Stimulated activated CD4-positive, alpha-beta T cell treated with anti-CD3 and anti-CD28 coated beads, TNF-alpha, amount 100 ng/mL, for 24 hours (primary cell): ENCODE measurements around the gene VMO1.

Experiments
- DNase-seq, 3 experiments: peaks; one replicate each; pipeline ENCODE4 v3.0.0-alpha.2; 2020; ENCODE audit warnings: low read depth in 3 of 3

VMO1 gene

GRCh38 chr17:4764595-4764994 is 21.6 kb downstream of the VMO1 start:
- DNase-seq, result no peak

DNA sequence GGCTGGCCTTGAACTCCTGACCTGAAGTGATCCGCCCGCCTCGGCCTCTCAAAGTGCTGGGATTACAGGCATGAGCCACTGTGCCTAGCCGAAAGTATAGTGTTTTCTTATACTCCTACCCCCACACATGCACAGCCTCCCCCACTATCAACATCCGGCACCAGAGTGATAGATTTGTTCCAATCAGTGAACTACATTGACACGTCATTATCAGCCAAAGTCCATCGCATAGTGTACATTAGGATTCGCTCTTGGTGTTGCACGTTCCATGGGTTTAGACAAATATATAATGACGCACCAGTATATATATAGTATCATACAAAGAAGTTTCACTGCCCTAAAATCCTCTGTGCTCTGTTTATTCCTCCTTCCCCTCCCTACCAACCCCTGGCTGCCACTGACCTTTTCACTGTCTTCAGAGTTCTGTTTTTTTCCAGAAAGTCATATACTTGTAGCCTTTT is 26.4 kb downstream of the VMO1 start:
- DNase-seq, result no peak

DNA sequence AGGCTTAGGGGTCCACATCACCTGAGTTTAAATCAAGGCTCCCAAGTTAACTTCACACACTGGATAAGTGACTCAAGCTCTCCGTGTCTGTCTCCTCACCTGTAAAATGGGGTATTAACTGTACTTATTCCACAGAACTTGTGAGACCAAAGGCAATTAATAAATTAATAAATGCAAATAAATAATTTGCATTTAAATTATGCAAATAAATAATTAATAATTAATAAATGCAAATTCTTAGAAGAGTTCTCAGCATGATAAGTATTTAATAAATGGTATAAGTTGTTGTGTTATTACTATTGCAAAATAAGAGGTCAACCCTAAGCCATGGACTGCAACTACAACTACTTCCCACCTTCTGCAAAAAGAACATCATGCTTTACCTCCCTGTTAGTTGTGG is 32.8 kb downstream of the VMO1 start:
- DNase-seq, result no peak

GRCh38 chr17:4751932-4752331 is 34.2 kb downstream of the VMO1 start:
- DNase-seq, result no peak

- no peak for DNase-seq
Observed at GRCh38 chr17:4750606-4751005, 35.6 kb downstream of the VMO1 start.

GRCh38 chr17:4748686-4749085 is 37.5 kb downstream of the VMO1 start:
- no peak for DNase-seq

- DNase-seq, result no peak
Observed at GRCh38 chr17:4747847-4748246, 38.3 kb downstream of the VMO1 start.

- DNase-seq, result no peak
Observed at GRCh38 chr17:4744999-4745969, 40.9 kb downstream of the VMO1 start.

- DNase-seq, result no peak
Observed at GRCh38 chr17:4743898-4744297, 42.3 kb downstream of the VMO1 start.

DNA sequence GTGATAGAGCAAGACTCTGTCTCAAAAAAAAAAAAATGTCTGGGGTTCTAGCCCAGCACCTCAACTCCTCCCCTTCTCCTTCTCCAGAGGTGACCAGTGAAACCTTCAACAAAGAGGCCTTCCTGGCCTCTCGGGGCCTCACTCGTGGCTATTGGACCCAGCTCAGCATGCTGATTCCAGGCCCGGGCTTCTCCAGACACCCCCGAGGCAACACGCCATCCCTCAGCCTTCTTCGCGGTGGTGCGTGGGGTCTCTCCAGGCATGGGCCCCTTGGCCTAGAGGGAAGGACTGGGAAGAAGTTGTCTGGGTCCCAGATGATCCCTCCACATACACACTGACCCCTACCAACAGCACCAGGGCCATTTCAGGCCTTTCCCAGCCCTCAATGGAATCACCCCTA is 42.9 kb downstream of the VMO1 start:
- no peak for DNase-seq

- no peak for DNase-seq
Observed at GRCh38 chr17:4742629-4743028, 43.5 kb downstream of the VMO1 start.

DNA sequence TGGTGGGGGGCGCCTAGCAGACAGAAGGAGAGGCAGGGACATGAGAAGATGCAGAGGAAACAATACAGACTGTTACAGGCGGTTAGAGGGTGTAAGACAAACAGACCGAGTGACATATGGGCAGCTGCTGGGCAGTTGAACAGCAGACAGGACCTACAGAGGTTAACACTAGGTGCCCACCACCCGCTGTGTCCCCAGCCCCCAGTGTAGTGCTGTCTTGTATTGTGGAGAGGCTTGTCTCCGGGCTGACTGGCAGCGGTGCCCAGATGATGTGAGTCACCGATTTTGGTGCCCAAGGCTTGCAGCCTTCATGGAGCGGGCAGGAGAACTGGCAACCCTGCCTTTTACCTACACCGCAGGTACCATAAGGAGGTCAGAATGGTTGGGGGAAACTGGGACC is 44.0 kb downstream of the VMO1 start:
- DNase-seq, result no peak

DNA sequence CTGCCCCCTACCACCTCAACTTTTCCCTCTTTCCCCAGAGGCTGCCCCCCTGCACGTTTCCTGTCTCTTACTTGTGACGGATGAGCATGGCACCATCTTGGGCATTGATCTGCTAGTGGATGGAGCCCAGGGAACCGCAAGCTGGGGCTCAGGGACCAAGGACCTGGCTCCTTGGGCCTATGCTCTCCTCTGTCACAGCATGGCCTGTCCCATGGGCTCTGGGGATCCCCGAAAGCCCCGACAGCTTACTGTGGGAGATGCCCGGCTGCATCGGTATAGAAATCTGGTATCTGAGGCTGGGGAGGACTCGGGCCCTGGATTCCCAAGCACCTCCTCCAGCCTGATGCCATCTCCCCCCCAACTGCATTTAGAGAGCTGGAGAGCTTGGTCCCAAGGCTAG is 44.6 kb downstream of the VMO1 start:
- no peak for DNase-seq

DNA sequence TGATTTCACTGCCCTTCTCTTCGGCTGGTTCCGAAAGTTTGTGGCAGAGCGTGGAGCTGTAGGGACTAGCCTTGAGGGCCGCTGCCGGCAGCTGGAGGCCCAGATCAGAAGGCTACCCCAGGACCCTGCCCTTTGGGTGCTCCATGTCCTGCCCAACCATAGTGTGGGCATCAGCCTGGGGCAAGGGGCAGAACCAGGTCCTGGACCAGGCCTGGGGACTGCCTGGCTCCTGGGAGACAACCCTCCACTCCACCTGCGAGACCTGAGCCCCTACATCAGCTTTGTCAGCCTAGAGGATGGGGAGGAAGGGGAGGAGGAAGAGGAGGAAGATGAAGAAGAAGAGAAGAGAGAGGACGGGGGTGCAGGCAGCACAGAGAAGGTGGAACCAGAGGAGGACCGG is 45.6 kb downstream of the VMO1 start:
- no peak for DNase-seq

DNA sequence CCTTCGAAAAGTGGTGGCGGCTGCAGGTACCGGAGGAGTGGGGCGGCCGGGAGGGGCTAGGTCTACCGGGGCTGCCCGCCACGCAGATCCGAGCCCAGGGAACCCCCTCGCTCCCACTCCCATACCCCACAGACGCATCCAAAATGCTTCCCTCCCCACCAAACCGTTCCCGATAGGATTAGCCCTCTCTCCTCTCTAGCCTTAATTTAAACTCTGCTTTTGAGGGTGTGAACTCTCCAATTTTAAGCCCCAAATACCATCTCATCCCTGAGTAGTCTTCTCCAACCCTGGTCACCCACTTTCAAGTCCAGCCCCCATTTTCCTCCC is 46.2 kb downstream of the VMO1 start:
- DNase-seq, result no peak

- peak in 1 of 3 experiments; percentile 48 for DNase-seq
Observed at GRCh38 chr17:4739122-4740024, 46.8 kb downstream of the VMO1 start, which contains the start of the genes CXCL16 and ZMYND15. TSS of gene CXCL16 (minus strand) at chr17:4739928. CDS start at chr17:4739339, 589 bp downstream. TSS of gene ZMYND15 (plus strand) at chr17:4739833. CDS start at chr17:4740549, 716 bp downstream.

DNA sequence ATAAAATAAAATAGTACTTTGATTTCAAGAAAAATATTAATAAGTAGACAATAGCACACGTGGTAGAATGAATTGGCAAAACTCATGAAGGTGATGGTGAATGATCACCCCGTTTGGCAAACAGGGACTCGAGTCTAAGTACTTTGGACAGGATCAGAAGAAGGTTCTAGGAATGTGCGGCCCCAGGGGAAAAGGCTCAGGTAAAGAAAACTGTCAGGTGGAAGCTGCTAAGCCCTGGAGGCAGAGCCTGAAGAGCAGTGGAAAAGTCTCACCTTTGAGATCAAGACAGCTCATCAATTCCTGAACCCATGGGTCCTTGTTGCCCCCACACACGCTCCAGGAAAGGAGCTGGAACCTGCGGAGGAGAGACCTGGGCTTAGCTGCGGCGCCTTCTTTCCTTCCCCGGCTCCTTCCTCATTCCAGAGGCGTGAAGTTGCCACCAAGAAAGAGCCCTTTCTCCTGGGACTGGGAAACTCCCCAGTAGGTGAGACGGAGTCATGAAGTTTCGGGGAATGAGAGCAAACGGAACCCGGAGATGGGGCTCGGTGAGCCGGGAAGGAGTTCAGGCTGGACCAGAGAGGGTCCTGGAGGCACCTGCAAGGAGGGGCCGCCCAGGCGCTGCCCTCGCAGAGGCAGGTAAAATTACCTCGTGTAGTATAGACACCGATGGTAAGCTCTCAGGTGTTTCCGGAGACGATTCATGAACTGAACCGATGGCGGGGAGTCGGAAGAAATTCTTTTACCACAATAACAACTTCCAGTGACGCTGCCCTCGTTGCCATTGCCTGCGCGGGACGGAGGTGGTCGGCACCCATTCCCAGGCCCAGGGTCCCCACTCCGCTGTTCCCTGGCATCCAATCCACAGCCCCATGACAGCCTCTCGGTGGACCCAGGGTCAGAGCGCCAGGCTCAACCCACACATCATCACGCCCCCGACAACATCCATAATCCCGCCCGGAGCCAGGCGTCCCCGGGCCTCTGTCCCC is 47.7 kb downstream of the VMO1 start:
- DNase-seq, result no peak

GRCh38 chr17:4735876-4736651 is 50.1 kb downstream of the VMO1 start:
- no peak for DNase-seq
